IPS-18a (cell line): ENCODE results near the gene CTCFL.

Source experiments
- H3K27ac ChIP-seq: one replicate; pipeline ENCODE4 v1.5.1; 2013; ENCODE audit warnings: low read length
- H3K27me3 ChIP-seq: one replicate; pipeline ENCODE4 v1.6.1; 2013; ENCODE audit warnings: mild to moderate bottlenecking, low read length; ENCODE audit not compliant: control insufficient read depth, insufficient read depth
- H3K36me3 ChIP-seq: one replicate; pipeline ENCODE4 v1.6.1; 2013; ENCODE audit warnings: low read depth, low read length; ENCODE audit not compliant: control insufficient read depth
- H3K4me1 ChIP-seq: one replicate; pipeline ENCODE4 v1.6.1; 2013; ENCODE audit warnings: low read depth, low read length; ENCODE audit not compliant: control insufficient read depth
- H3K4me3 ChIP-seq: one replicate; pipeline ENCODE4 v1.5.1; 2013; ENCODE audit warnings: low read length
- H3K9ac ChIP-seq: one replicate; pipeline ENCODE4 v1.6.1; 2013; ENCODE audit warnings: mild to moderate bottlenecking, low read length, moderate library complexity
- H3K9me3 ChIP-seq: one replicate; pipeline ENCODE4 v1.6.1; 2013; ENCODE audit warnings: low read depth, low read length; ENCODE audit not compliant: control insufficient read depth

The CTCFL gene

DNA sequence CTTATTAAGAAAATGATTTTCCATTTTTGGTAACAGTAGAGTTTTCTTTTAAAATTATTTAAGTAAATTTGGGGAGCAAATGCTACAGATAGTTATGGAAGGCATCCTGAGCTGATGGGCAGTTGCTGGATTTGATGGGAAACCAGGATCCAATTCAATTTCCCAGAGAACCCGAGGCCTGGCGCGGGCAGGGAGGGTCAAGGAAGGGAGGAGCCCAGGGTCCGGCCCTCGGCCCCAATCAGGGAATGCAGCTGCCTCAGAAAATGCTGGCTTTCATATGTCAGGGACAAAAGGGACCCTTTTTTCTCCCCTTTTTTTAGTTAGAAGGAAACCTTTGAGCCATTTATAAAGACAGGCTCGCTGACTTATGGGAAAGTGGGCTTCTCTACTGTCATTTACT, 42.1 kb downstream of the CTCFL start:
- H3K36me3 ChIP-seq, result no peaks in the 10 kb centered on the region
- no peak overlapping the region for H3K27ac ChIP-seq
- no peak overlapping the region for H3K9ac ChIP-seq
- no peaks in the 10 kb centered on the region for H3K27me3 ChIP-seq
- H3K4me3 ChIP-seq, result no peak overlapping the region
- peaks cover 22% of the 10 kb centered on the region for H3K4me1 ChIP-seq
- H3K9me3 ChIP-seq, result no peaks in the 10 kb centered on the region

GRCh38 chr20:57482148-57482547, 42.8 kb downstream of the CTCFL start:
- H3K27ac ChIP-seq, result no peak overlapping the region
- H3K4me3 ChIP-seq, result no peak overlapping the region
- peaks cover 22% of the 10 kb centered on the region for H3K4me1 ChIP-seq
- no peaks in the 10 kb centered on the region for H3K27me3 ChIP-seq
- no peaks in the 10 kb centered on the region for H3K9me3 ChIP-seq
- H3K36me3 ChIP-seq, result no peaks in the 10 kb centered on the region
- no peak overlapping the region for H3K9ac ChIP-seq

GRCh38 chr20:57481281-57481711, 43.6 kb downstream of the CTCFL start:
- Histone ChIP-seq H3K4me1 (peaks cover 22% of the 10 kb centered on the region), H3K36me3 (no peaks in the 10 kb centered on the region), H3K27me3 (no peaks in the 10 kb centered on the region), H3K4me3 (no peak overlapping the region), H3K9ac (no peak overlapping the region), H3K9me3 (no peaks in the 10 kb centered on the region), H3K27ac (no peak overlapping the region)

- no peak overlapping the region for H3K4me3 ChIP-seq
- no peak overlapping the region for H3K27ac ChIP-seq
- no peaks in the 10 kb centered on the region for H3K9me3 ChIP-seq
- H3K9ac ChIP-seq, result no peak overlapping the region
- peaks cover 22% of the 10 kb centered on the region for H3K4me1 ChIP-seq
- H3K36me3 ChIP-seq, result no peaks in the 10 kb centered on the region
- H3K27me3 ChIP-seq, result no peaks in the 10 kb centered on the region
Observed at GRCh38 chr20:57480444-57481160, 44.3 kb downstream of the CTCFL start.

GRCh38 chr20:57479196-57479595, 45.7 kb downstream of the CTCFL start:
- peaks cover 22% of the 10 kb centered on the region for H3K4me1 ChIP-seq
- H3K36me3 ChIP-seq, result no peaks in the 10 kb centered on the region

DNA sequence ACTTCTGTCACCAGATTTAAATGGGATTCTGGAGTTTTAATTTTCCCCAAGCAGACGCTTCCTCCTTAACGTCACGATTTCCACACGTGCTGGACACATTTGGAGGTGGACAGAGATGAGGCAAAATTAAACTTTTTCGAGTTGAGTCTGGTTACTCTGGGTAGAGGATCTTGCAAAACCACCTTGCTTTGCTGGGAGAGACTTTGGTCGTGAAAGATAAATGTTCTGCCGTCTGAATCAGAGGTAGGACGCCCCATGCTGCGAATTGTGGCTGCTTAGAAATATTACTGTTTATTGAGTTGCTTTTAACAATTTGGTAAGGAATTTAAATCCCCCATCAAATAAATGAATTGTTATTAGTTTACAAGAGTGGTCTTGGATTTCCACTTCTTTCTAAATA, 46.8 kb downstream of the CTCFL start:
- Histone ChIP-seq H3K36me3 (no peaks in the 10 kb centered on the region), H3K4me3 (no peak overlapping the region), H3K27me3 (no peaks in the 10 kb centered on the region), H3K9me3 (no peaks in the 10 kb centered on the region), H3K9ac (no peak overlapping the region), H3K4me1 (peaks cover 20% of the 10 kb centered on the region), H3K27ac (no peak overlapping the region)

More at GRCh38 chr20:57479196-57479595, 45.7 kb downstream of the CTCFL start:
- H3K9ac ChIP-seq, result no peak overlapping the region
- H3K27me3 ChIP-seq, result no peaks in the 10 kb centered on the region
- H3K27ac ChIP-seq, result no peak overlapping the region
- no peak overlapping the region for H3K4me3 ChIP-seq
- H3K9me3 ChIP-seq, result no peaks in the 10 kb centered on the region

GRCh38 chr20:57476641-57477461, 48.1 kb downstream of the CTCFL start:
- Histone ChIP-seq H3K9ac (no peak overlapping the region), H3K27ac (no peak overlapping the region), H3K4me1 (peaks cover 12% of the 10 kb centered on the region)

DNA sequence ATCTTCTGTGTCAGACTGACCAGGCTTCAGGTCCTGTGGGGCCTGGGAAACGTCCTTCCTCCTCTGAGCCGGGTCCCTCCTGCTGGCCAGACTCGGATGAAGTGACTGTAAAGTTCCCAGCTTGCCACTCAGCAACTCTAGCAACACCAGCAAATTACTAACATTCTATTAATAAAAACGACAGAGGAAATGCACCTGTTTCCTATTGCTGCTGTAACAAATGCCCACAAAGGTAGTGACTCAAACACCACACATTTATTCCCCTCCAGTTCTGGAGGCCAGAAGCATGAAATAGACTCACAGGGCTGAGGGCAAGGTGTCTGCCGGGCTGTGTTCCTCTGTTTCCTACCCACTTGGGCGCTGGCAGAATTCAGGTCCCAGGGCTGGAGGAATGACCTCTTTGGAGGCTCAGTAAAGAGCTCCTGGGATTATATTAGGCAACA, 48.8 kb downstream of the CTCFL start:
- H3K27ac ChIP-seq, result no peak overlapping the region
- H3K4me1 ChIP-seq, result peaks cover 13% of the 10 kb centered on the region
- H3K27me3 ChIP-seq, result peaks cover 2% of the 10 kb centered on the region
- no peaks in the 10 kb centered on the region for H3K36me3 ChIP-seq
- no peaks in the 10 kb centered on the region for H3K9me3 ChIP-seq
- no peak overlapping the region for H3K4me3 ChIP-seq
- H3K9ac ChIP-seq, result no peak overlapping the region

More at GRCh38 chr20:57476641-57477461, 48.1 kb downstream of the CTCFL start:
- no peaks in the 10 kb centered on the region for H3K27me3 ChIP-seq
- H3K9me3 ChIP-seq, result no peaks in the 10 kb centered on the region
- no peak overlapping the region for H3K4me3 ChIP-seq
- H3K36me3 ChIP-seq, result no peaks in the 10 kb centered on the region

GRCh38 chr20:57475388-57476083, 49.4 kb downstream of the CTCFL start:
- Histone ChIP-seq H3K9me3 (no peaks in the 10 kb centered on the region), H3K36me3 (no peaks in the 10 kb centered on the region), H3K27ac (no peak overlapping the region), H3K4me3 (no peak overlapping the region), H3K27me3 (peaks cover 8% of the 10 kb centered on the region), H3K4me1 (peaks cover 14% of the 10 kb centered on the region), H3K9ac (no peak overlapping the region)

DNA sequence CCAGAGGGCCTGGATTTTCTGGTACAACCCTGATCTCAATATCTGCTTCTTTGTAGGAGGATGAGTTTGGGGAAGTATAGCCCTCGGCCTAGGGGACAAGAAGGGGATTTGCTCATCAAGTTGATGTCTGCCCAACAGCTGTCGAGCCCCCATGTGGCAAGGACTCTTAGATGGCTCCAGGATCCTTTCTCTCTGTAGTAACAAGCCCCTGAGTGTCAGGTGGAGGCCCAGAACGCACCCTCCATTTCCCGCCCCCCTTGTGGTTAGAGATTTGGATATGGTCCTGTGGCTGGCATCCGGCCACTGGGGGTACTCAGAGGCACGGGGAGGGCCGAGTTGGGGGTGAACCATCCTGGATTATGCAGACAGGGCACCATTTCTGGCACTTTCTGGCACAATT, 50.1 kb downstream of the CTCFL start:
- H3K9me3 ChIP-seq, result no peaks in the 10 kb centered on the region
- no peak overlapping the region for H3K4me3 ChIP-seq
- no peak overlapping the region for H3K9ac ChIP-seq
- no peaks in the 10 kb centered on the region for H3K36me3 ChIP-seq
- no peak overlapping the region for H3K27ac ChIP-seq
- peaks cover 11% of the 10 kb centered on the region for H3K27me3 ChIP-seq
- peaks cover 21% of the 10 kb centered on the region for H3K4me1 ChIP-seq

DNA sequence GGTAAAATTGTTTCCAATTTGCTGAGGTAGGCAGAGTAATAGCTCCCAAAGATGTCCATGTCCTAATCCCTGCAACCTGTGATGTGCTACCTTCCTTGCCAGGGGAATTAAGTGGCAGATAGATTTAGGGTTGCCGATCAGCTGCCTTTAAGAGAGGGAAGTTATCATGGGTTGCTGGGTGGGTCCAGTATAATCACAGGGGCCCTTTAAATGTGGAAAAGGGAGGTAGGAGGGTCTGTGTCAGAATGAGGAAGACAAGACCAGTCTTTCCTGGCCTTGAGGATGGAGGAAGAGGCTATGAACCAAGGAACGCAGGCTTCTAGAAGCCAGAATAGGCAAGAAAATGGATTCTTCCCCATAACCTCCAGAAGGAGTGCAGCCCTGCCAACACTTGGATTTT, 50.7 kb downstream of the CTCFL start:
- Histone ChIP-seq H3K9me3 (no peaks in the 10 kb centered on the region), H3K4me3 (no peak overlapping the region), H3K36me3 (no peaks in the 10 kb centered on the region), H3K4me1 (peaks cover 26% of the 10 kb centered on the region), H3K27ac (no peak overlapping the region), H3K9ac (no peak overlapping the region), H3K27me3 (peaks cover 11% of the 10 kb centered on the region)
